Hepatocyte (in vitro differentiated cells): Measurements from ENCODE around the gene GPR55. TPM values are rescaled to one million over a fixed set of nuclear protein-coding genes. Genes with fewer than 3 reads are reported as not detected.
"Not testable (repeated sequence)": the region's sequence is repeated elsewhere in the genome, so short reads cannot be mapped to it uniquely, and the experiment has no call there.

Source experiments
- DNase-seq: peaks from one replicate; pipeline ENCODE4 v3.0.0-alpha.2; 2016; ENCODE audit warnings: low spot score
- H2AFZ ChIP-seq: fragments of 200-600 bp; sonication (generic); 2 replicates; pipeline ENCODE4 v1.6.0; 2016; ENCODE audit warnings: antibody characterized with exemption, mild to moderate bottlenecking
- H3K27ac ChIP-seq: fragments of 200-600 bp; sonication (generic); 2 replicates; pipeline ENCODE4 v1.5.1; 2016; ENCODE audit warnings: mild to moderate bottlenecking
- H3K27me3 ChIP-seq: fragments of 200-600 bp; sonication (generic); 2 replicates; pipeline ENCODE4 v1.6.1; 2016
- H3K36me3 ChIP-seq: fragments of 200-600 bp; sonication (generic); replicated peaks from 2 replicates; pipeline ENCODE4 v1.5.1; 2016; ENCODE audit warnings: low read depth; ENCODE audit not compliant: insufficient read depth
- H3K4me1 ChIP-seq: fragments of 200-600 bp; sonication (generic); 2 replicates; pipeline ENCODE4 v1.5.1; 2016; ENCODE audit warnings: mild to moderate bottlenecking, moderate library complexity; ENCODE audit not compliant: insufficient read depth
- H3K4me2 ChIP-seq: fragments of 200-600 bp; sonication (generic); 2 replicates; pipeline ENCODE4 v1.6.0; 2016
- H3K4me3 ChIP-seq: fragments of 200-600 bp; sonication (generic); 2 replicates; pipeline ENCODE4 v1.5.1; 2016; ENCODE audit warnings: mild to moderate bottlenecking
- H3K79me2 ChIP-seq: fragments of 200-600 bp; sonication (generic); 2 replicates; pipeline ENCODE4 v1.6.0; 2017; ENCODE audit warnings: mild to moderate bottlenecking
- H3K9me2 ChIP-seq: fragments of 200-600 bp; sonication (generic); replicated peaks from 2 replicates; pipeline ENCODE4 v1.6.0; 2017; ENCODE audit warnings: mild to moderate bottlenecking; ENCODE audit not compliant: insufficient read depth
- H3K9me3 ChIP-seq: fragments of 200-600 bp; sonication (generic); 2 replicates; pipeline ENCODE4 v1.5.1; 2016; ENCODE audit warnings: low read depth, mild to moderate bottlenecking
- H4K20me1 ChIP-seq: fragments of 200-600 bp; sonication (generic); 2 replicates; pipeline ENCODE4 v1.6.0; 2016; ENCODE audit warnings: mild to moderate bottlenecking; ENCODE audit not compliant: insufficient read depth, poor library complexity, severe bottlenecking
- CTCF ChIP-seq: fragments of 200-600 bp; sonication (generic); IDR thresholded peaks from 2 replicates; pipeline ENCODE4 v1.5.1; 2016; ENCODE audit warnings: antibody characterized with exemption, mild to moderate bottlenecking; ENCODE audit not compliant: poor library complexity
- EZH2 ChIP-seq: fragments of 200-600 bp; sonication (generic); IDR thresholded peaks from 2 replicates; pipeline ENCODE4 v1.6.1; 2016; ENCODE audit warnings: antibody characterized with exemption, mild to moderate bottlenecking, borderline replicate concordance
- EZH2phosphoT487 ChIP-seq: fragments of 200-600 bp; sonication (generic); IDR thresholded peaks from one replicate; pipeline ENCODE4 v1.6.1; 2018; ENCODE audit warnings: antibody characterized with exemption, mild to moderate bottlenecking, low read depth, moderate library complexity; ENCODE audit not compliant: unreplicated experiment, severe bottlenecking
- WGBS: methylation state at CpG from one replicate; pipeline ENCODE4 v1.1.6; 2016; ENCODE audit warnings: low lambda C conversion rate; ENCODE audit errors: missing lambda C conversion rate; 5-methylcytosine and 5-hydroxymethylcytosine counted together
- polyA plus RNA-seq: library from polyadenylated mRNA; unstranded; fragments of >200 nt; fragmentation: Nextera tagmentation; extraction: Ambion mirVana; gene quantifications from 2 replicates; pipeline ENCODE4 v1.2.1, GENCODE V29; 2016
- total RNA-seq: library from RNA; depleted of rRNA; stranded (reverse); fragments of >200 nt; gene quantifications from 2 replicates; pipeline ENCODE4 v1.2.3, GENCODE V29; 2014

GPR55 gene
- total and polyA plus RNA-seq, 2 experiments from 2014 or later, result 0.83 TPM; not detected in 1

GRCh38 chr2:230969659-230970015 lies 44.6 kb upstream of the GPR55 start:
- WGBS, result 84% methylated on average over 2 of the region's 2 CpGs
- Histone ChIP-seq H3K36me3 (no peaks in the 10 kb centered on the region), H3K9me2 (no peaks in the 10 kb centered on the region), H3K27ac (no peak overlapping the region), H3K4me3 (no peak overlapping the region), H3K9me3 (no peaks in the 10 kb centered on the region), H3K4me1 (no peaks in the 10 kb centered on the region), H3K79me2 (no peaks in the 10 kb centered on the region), H4K20me1 (no peaks in the 10 kb centered on the region), H3K27me3 (no peaks in the 10 kb centered on the region), H3K4me2 (no peak overlapping the region), H2AFZ (no peak overlapping the region)
- no peak for TF ChIP-seq EZH2phosphoT487
- no peak for TF ChIP-seq EZH2
- TF ChIP-seq CTCF, result no peak
- DNase-seq, result no peak

- Histone ChIP-seq H4K20me1 (no peaks in the 10 kb centered on the region), H3K27me3 (no peaks in the 10 kb centered on the region), H3K36me3 (no peaks in the 10 kb centered on the region), H2AFZ (no peak overlapping the region), H3K9me3 (no peaks in the 10 kb centered on the region), H3K27ac (no peak overlapping the region), H3K79me2 (no peaks in the 10 kb centered on the region), H3K9me2 (no peaks in the 10 kb centered on the region), H3K4me2 (no peak overlapping the region), H3K4me3 (no peak overlapping the region), H3K4me1 (no peaks in the 10 kb centered on the region)
- DNase-seq, result no peak
- WGBS, result 86% methylated on average over 16 of the region's 16 CpGs
- TF ChIP-seq EZH2phosphoT487 (no peak), EZH2 (no peak), CTCF (no peak)
These were observed 44.0 kb upstream of the GPR55 start for GRCh38 chr2:230968921-230969658.

GRCh38 chr2:230968314-230968713 lies 43.3 kb upstream of the GPR55 start:
- H3K79me2 ChIP-seq, H3K9me3 ChIP-seq, H3K9me2 ChIP-seq, H3K4me2 ChIP-seq, H2AFZ ChIP-seq, DNase-seq, H3K27ac ChIP-seq, H3K4me1 ChIP-seq, H3K4me3 ChIP-seq, H3K27me3 ChIP-seq, H3K36me3 ChIP-seq, H4K20me1 ChIP-seq: not testable (repeated sequence)
- WGBS, result 92% methylated on average over 6 of the region's 6 CpGs

GRCh38 chr2:230967113-230967512 lies 42.1 kb upstream of the GPR55 start:
- H3K4me3 ChIP-seq, result no peak overlapping the region
- H3K36me3 ChIP-seq, result no peaks in the 10 kb centered on the region
- H2AFZ ChIP-seq, result no peak overlapping the region
- no peak for TF ChIP-seq EZH2phosphoT487
- TF ChIP-seq EZH2, result no peak
- TF ChIP-seq CTCF, result no peak
- no peaks in the 10 kb centered on the region for H3K9me3 ChIP-seq
- H4K20me1 ChIP-seq, result no peaks in the 10 kb centered on the region
- no peak for DNase-seq
- H3K27me3 ChIP-seq, result no peaks in the 10 kb centered on the region
- no peaks in the 10 kb centered on the region for H3K4me1 ChIP-seq
- H3K4me2 ChIP-seq, result no peak overlapping the region
- WGBS, result 95% methylated on average over 3 of the region's 3 CpGs
- H3K9me2 ChIP-seq, result no peaks in the 10 kb centered on the region
- no peaks in the 10 kb centered on the region for H3K79me2 ChIP-seq
- H3K27ac ChIP-seq, result no peak overlapping the region
